ENCODE measurements around the gene OMP. TPM values are rescaled to one million over a fixed set of nuclear protein-coding genes. Genes with fewer than 3 reads are reported as not detected.

Gene OMP
- total RNA-seq, 4 donors from 2014 or later: not detected

DNA sequence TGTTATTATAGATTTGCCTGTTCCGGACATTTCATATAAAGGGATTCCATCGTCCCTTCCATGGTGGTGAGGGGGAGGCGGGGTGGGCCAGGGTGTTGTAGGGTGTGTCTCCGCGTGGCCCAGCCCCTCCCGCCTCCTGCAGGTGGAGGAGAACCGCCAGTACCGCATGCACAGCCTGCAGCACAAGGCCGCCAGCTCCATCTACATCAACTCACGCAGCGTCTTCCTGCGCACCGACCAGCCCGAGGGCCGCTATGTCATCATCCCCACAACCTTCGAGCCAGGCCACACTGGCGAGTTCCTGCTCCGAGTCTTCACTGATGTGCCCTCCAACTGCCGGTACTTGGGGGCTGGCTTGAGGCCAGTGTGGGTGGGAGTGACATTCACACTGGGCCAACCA, 17.9 kb downstream of the OMP start:
- TF ChIP-seq POLR2A (IDR thresholded peaks at IDR 0.05; ENCODE audit: low read depth) (no peak), EP300 (IDR thresholded peaks at IDR 0.05) (no peak), POLR2AphosphoS5 (IDR thresholded peaks at IDR 0.05) (no peak)
- TF ChIP-seq, protein P1, sequence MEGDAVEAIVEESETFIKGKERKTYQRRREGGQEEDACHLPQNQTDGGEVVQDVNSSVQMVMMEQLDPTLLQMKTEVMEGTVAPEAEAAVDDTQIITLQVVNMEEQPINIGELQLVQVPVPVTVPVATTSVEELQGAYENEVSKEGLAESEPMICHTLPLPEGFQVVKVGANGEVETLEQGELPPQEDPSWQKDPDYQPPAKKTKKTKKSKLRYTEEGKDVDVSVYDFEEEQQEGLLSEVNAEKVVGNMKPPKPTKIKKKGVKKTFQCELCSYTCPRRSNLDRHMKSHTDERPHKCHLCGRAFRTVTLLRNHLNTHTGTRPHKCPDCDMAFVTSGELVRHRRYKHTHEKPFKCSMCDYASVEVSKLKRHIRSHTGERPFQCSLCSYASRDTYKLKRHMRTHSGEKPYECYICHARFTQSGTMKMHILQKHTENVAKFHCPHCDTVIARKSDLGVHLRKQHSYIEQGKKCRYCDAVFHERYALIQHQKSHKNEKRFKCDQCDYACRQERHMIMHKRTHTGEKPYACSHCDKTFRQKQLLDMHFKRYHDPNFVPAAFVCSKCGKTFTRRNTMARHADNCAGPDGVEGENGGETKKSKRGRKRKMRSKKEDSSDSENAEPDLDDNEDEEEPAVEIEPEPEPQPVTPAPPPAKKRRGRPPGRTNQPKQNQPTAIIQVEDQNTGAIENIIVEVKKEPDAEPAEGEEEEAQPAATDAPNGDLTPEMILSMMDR (IDR thresholded peaks at IDR 0.05): no peak
- no peak overlapping the region for H3K27ac ChIP-seq (replicated peaks in 1 of 4)
- DNase-seq (ENCODE audit: extremely low spot score): no peak
- peaks cover 0 to 64% (median 18%) of the 10 kb centered on the region in 4 donors for H3K36me3 ChIP-seq
- H3K9me3 ChIP-seq: no peaks in the 10 kb centered on the region
- intact Hi-C loops (cut with DNase I): no loop called here
- no peaks in the 10 kb centered on the region for H3K4me1 ChIP-seq
- no peaks in the 10 kb centered on the region for H3K27me3 ChIP-seq
- 84% methylated on average over 6 of the region's 19 CpGs for WGBS
- no peak overlapping the region for H3K4me3 ChIP-seq

DNA sequence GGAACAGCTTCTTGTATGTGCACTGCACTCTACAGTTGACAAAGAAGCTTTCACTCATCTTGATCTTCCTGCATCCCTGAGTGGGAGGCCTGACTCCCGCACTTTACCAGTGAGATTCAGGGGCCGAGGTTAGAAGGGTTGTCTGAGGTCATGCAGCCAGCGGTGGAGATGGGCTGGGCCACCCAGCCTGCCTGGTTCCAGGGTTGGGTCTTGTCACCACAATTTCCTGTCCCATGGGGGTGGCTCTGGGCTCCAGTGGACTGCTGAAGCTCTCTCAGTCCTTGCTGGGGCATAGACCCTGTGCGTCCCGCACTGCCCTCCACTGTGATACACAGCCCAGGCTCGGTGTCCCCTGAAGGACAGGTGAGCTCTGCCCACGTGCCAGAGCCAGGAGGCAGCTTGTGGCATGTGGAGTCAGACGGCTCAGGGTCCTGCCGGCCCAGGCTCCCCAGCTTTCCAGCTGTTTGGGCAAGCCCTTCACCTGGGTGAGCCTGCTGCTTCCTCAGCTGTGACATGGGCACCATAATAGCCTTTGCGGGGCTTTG, 18.5 kb downstream of the OMP start:
- no peak for TF ChIP-seq EP300 (IDR thresholded peaks at IDR 0.05)
- TF ChIP-seq, protein P1 (IDR thresholded peaks at IDR 0.05): no peak
- no peak for TF ChIP-seq POLR2A (IDR thresholded peaks at IDR 0.05; ENCODE audit: low read depth)
- TF ChIP-seq POLR2AphosphoS5 (IDR thresholded peaks at IDR 0.05): no peak
- 83% methylated on average over 7 of the region's 10 CpGs for WGBS
- Histone ChIP-seq H3K4me1 (no peaks in the 10 kb centered on the region), H3K9me3 (no peaks in the 10 kb centered on the region), H3K4me3 (no peak overlapping the region), H3K27ac (replicated peaks in 1 of 4) (no peak overlapping the region), H3K27me3 (peaks cover 0 to 6% (median 0%) of the 10 kb centered on the region in 4 donors), H3K36me3 (peaks cover 0 to 64% (median 18%) of the 10 kb centered on the region in 4 donors)
- intact Hi-C loops (cut with DNase I): no loop called here
- DNase-seq (ENCODE audit: extremely low spot score): no peak

DNA sequence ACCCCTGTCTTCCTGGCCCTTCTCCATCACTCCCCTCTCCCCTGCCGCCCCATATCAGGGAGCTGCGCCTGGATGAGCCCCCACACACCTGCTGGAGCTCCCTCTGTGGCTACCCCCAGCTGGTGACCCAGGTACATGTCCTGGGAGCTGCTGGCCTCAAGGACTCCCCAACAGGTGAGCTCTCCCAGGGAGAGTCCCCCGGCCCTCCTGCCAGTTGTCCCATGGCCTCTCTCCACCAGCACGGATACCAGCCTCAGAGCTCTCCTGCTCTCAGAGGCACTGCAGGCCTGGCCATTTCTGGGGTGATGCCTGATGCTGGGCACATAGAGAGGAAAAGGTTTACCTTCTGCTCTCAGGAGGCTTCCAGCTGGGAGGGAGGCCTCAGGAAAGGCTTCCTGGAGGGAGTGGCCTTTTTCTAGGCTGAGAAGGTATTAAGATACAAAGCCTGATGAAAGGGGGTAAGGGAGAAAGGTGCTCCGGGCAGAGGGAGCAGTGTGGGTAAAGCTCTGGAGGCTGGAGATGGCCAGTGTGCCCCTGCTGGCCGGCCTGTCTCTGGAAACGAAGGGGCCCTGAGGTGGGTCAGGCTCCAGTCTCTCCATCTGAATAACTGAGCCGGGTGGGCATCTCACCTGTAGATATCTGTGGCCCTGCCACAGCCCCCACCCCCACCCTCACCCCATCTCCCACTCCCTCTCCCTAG, 19.4 kb downstream of the OMP start:
- intact Hi-C loops (cut with DNase I): no loop called here
- H3K4me3 ChIP-seq: no peak overlapping the region
- H3K36me3 ChIP-seq: peaks cover 0 to 64% (median 18%) of the 10 kb centered on the region in 4 donors

DNA sequence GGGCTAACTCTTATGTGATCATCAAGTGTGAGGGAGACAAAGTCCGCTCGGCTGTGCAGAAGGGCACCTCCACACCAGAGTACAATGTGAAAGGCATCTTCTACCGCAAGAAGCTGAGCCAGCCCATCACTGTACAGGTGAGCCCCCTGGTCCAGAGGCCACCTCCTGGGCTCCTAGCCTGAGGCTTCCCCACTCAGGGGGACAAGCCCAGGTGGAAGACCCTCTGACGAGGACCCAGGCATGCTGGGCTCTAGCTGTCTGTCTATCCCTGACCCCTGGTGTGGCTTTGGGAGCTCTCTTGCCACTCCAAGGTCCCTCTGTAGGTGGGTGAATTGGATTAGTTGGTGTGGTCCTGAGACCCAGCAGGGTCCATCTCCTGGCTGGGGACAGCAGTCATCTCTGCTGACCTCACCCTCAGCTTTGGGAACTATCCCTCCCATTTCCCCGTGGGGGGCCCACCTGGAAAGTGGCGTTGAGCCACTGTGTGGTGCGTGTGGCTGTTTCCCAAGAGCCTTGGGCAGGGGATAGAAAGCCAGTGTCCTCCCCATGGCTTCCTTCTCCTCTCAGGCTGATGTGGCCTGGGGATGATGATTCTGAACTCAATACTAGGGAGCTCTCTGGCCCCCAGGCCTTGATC, 20.1 kb downstream of the OMP start:
- H3K4me3 ChIP-seq: no peak overlapping the region
- TF ChIP-seq POLR2A (IDR thresholded peaks at IDR 0.05; ENCODE audit: low read depth) (no peak), POLR2AphosphoS5 (IDR thresholded peaks at IDR 0.05) (no peak), EP300 (IDR thresholded peaks at IDR 0.05) (no peak)
- TF ChIP-seq, protein P1 (IDR thresholded peaks at IDR 0.05): no peak
- H3K9me3 ChIP-seq: no peaks in the 10 kb centered on the region
- H3K4me1 ChIP-seq: peaks cover 3 to 13% (median 11%) of the 10 kb centered on the region in 4 donors
- 93% methylated on average over 3 of the region's 7 CpGs for WGBS
- DNase-seq (ENCODE audit: extremely low spot score): no peak
- no peak overlapping the region for H3K27ac ChIP-seq (replicated peaks in 1 of 4)
- peaks cover 0 to 64% (median 18%) of the 10 kb centered on the region in 4 donors for H3K36me3 ChIP-seq
- peaks cover 0 to 18% (median 0%) of the 10 kb centered on the region in 4 donors for H3K27me3 ChIP-seq
- intact Hi-C loops (cut with DNase I): no loop called here

More for the DNA sequence above, 19.4 kb downstream of the OMP start:
- Histone ChIP-seq H3K4me1 (peaks cover 3 to 6% (median 5%) of the 10 kb centered on the region in 4 donors), H3K9me3 (no peaks in the 10 kb centered on the region), H3K27ac (replicated peaks in 1 of 4) (no peak overlapping the region), H3K27me3 (peaks cover 0 to 11% (median 0%) of the 10 kb centered on the region in 4 donors)
- DNase-seq (ENCODE audit: extremely low spot score): no peak
- no peak for TF ChIP-seq POLR2AphosphoS5 (IDR thresholded peaks at IDR 0.05)
- TF ChIP-seq, protein P1 (IDR thresholded peaks at IDR 0.05): no peak
- no peak for TF ChIP-seq EP300 (IDR thresholded peaks at IDR 0.05)
- WGBS: 90% methylated on average over 6 of the region's 8 CpGs
